GM18519 (cell line): ENCODE data around the gene TGFBR2.

Experiments
- ATAC-seq: cut with Tn5 transposase; IDR thresholded peaks from one replicate; pipeline ENCODE4 v1.9.1; 2021; ENCODE audit warnings: mild to moderate bottlenecking, moderate library complexity; ENCODE audit not compliant: unreplicated experiment, low FRiP score

TGFBR2 gene

GRCh38 chr3:30741889-30742288 is 135.5 kb downstream of the TGFBR2 start:
- ATAC-seq, result no peak

DNA sequence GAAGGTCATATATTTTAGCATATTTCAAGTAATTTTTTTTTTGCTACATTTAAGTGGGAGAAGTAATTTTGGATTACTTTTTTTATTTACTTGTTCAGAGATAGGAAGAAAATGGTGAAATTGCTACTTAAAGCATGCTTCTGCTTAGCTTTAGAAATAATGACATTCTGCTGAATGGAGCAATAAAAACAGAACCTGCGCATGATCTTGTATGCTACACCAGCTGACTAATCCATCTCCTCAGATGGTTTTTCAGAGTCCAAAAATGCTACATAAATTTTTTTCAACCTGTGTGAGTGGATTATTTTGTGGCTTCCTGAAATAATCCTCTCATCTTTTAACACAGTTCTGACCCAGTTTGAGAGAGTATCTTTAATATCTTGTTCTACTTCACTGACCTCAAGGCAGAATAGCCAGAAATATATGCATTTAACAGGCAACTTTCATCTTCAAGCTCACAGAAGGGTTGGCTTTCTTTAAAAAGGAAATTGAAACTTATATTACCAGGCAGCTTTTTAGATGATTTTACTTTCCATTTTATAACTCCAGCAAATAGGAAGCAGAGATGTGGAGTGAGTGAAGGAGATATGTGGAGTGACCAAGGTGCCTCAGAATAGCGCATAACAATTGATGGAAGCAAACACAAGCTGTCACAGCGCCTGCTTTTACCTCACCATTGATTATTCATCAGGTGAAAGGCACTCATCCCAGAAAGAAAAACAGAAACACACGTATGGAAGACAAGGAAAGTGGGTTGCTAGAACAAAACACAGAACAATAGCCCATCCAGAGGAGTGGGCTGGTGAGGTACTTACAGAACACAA is 136.6 kb downstream of the TGFBR2 start:
- no peak for ATAC-seq
